Dedifferentiated amniotic fluid mesenchymal stem cell (primary cell): ENCODE measurements around the gene CCDC9B.

Experiments used
- DNase-seq: peaks from one replicate; pipeline ENCODE4 v3.0.0-alpha.2; 2016; ENCODE audit errors: extremely low spot score

CCDC9B gene

GRCh38 chr15:40307421-40308211 lies 33.1 kb downstream of the CCDC9B start, which contains the start of gene PLCB2:
Gene PLCB2 (minus strand): TSS chr15:40307935. CDS start chr15:40307672, 263 bp downstream.
- DNase-seq: no peak

GRCh38 chr15:40306908-40307307 lies 33.8 kb downstream of the CCDC9B start:
- no peak for DNase-seq

- no peak for DNase-seq
These were observed 34.4 kb downstream of the CCDC9B start for GRCh38 chr15:40306371-40306770.

- DNase-seq: no peak
These were observed 35.5 kb downstream of the CCDC9B start for GRCh38 chr15:40305281-40305680.

- no peak for DNase-seq
These were observed 37.2 kb downstream of the CCDC9B start for GRCh38 chr15:40303576-40303975.

- DNase-seq: no peak
These were observed 37.8 kb downstream of the CCDC9B start for GRCh38 chr15:40302981-40303380.

GRCh38 chr15:40302288-40302886 lies 38.4 kb downstream of the CCDC9B start:
- DNase-seq: no peak

- no peak for DNase-seq
These were observed 39.1 kb downstream of the CCDC9B start for GRCh38 chr15:40301467-40302179.

- no peak for DNase-seq
These were observed 40.0 kb downstream of the CCDC9B start for GRCh38 chr15:40300771-40301170.

GRCh38 chr15:40300367-40300766 lies 40.4 kb downstream of the CCDC9B start:
- DNase-seq: no peak

- DNase-seq: no peak
These were observed 42.4 kb downstream of the CCDC9B start for GRCh38 chr15:40298216-40298935.

- no peak for DNase-seq
These were observed 43.4 kb downstream of the CCDC9B start for GRCh38 chr15:40297356-40297755.

GRCh38 chr15:40296561-40297230 lies 44.0 kb downstream of the CCDC9B start:
- DNase-seq: no peak

GRCh38 chr15:40295877-40296560 lies 44.7 kb downstream of the CCDC9B start:
- no peak for DNase-seq

- no peak for DNase-seq
These were observed 45.4 kb downstream of the CCDC9B start for GRCh38 chr15:40295297-40295696.

GRCh38 chr15:40293905-40294895 lies 46.5 kb downstream of the CCDC9B start:
- DNase-seq: no peak

- DNase-seq: no peak
These were observed 47.7 kb downstream of the CCDC9B start for GRCh38 chr15:40293006-40293405.

- DNase-seq: no peak
These were observed 48.5 kb downstream of the CCDC9B start for GRCh38 chr15:40292246-40292645.

- peak; percentile 52 for DNase-seq
These were observed 49.7 kb downstream of the CCDC9B start for GRCh38 chr15:40290918-40291574.
